H1 (cell line): ENCODE results near the gene ZSCAN5A. TPM values are rescaled to one million over a fixed set of nuclear protein-coding genes. Genes with fewer than 3 reads are reported as not detected.

ENCODE experiments used
- CTCF ChIA-PET: fragments of 300-600 bp; sonication (Branson Sonifier 250); formaldehyde crosslinking; loops from one replicate; lab custom pipeline; 2021; ENCODE audit not compliant: partially characterized antibody; lab: Charles Lee
- POLR2A ChIA-PET: fragments of 300-600 bp; sonication (Branson Sonifier 250); formaldehyde crosslinking; loops from one replicate; lab custom pipeline; 2021; ENCODE audit warnings: inconsistent platforms; ENCODE audit not compliant: partially characterized antibody; lab: Charles Lee
- DNase-seq, 2 experiments: peaks; one replicate each; pipeline versions ENCODE4 v3.0.0 to v3.0.0-alpha.2; 2010 to 2022; ENCODE audit warnings: low spot score in 2 of 2, low read depth in 1 of 2, mixed read lengths in 1 of 2
- FAIRE-seq: peaks from 2 replicates; lab custom pipeline; 2011; peaks lifted over from hg19 to GRCh38; lab: Jason Lieb, UNC
- H2AFZ ChIP-seq: 2 replicates; pipeline ENCODE4 v1.8.1; 2012; ENCODE audit warnings: low read length, inconsistent platforms
- H2AK5ac ChIP-seq: 2 replicates; pipeline ENCODE4 v1.6.1; 2013; ENCODE audit warnings: low read depth, low read length
- H2BK120ac ChIP-seq: replicated peaks from 2 replicates; pipeline ENCODE3; 2013; ENCODE audit warnings: low read depth, low read length, inconsistent platforms
- H2BK12ac ChIP-seq: 2 replicates; pipeline ENCODE4 v1.6.1; 2013; ENCODE audit warnings: low read depth, low read length
- H2BK15ac ChIP-seq: 2 replicates; pipeline ENCODE4 v1.6.1; 2013; ENCODE audit warnings: low read length
- H2BK20ac ChIP-seq: 2 replicates; pipeline ENCODE4 v1.6.1; 2013; ENCODE audit warnings: low read length
- H2BK5ac ChIP-seq: 2 replicates; pipeline ENCODE4 v1.6.1; 2013; ENCODE audit warnings: low read depth, low read length
- H3K14ac ChIP-seq: 2 replicates; pipeline ENCODE4 v1.6.1; 2013; ENCODE audit warnings: inconsistent platforms; ENCODE audit not compliant: insufficient read length
- H3K18ac ChIP-seq: 2 replicates; pipeline ENCODE4 v1.6.1; 2013; ENCODE audit warnings: low read length; ENCODE audit errors: extremely low read depth
- H3K23ac ChIP-seq: 2 replicates; pipeline ENCODE4 v1.6.1; 2013; ENCODE audit warnings: inconsistent platforms; ENCODE audit not compliant: insufficient read length
- H3K23me2 ChIP-seq: 2 replicates; pipeline ENCODE4 v1.6.1; 2013; ENCODE audit warnings: low read depth, low read length
- H3K27ac ChIP-seq: 2 replicates; pipeline ENCODE4 v1.6.1; 2011; ENCODE audit warnings: low read depth, low read length, inconsistent platforms
- H3K27me3 ChIP-seq, 4 experiments: replicated peaks in 1 of 4; 1 replicate in 1 of 4; 2 replicates in 3 of 4; pipeline versions ENCODE4 v1.6.1 to v1.8.1; 2011 to 2013; ENCODE audit warnings: low read length in 3 of 4, mild to moderate bottlenecking in 3 of 4, inconsistent platforms in 2 of 4, mixed read lengths in 2 of 4, moderate library complexity in 1 of 4; ENCODE audit not compliant: control insufficient read depth in 3 of 4, insufficient read depth in 3 of 4; ENCODE audit errors: extremely low read depth in 1 of 4
- H3K36me3 ChIP-seq, 4 experiments: 2 replicates each; pipeline versions ENCODE4 v1.6.1 to v1.8.1; 2011 to 2013; ENCODE audit warnings: mild to moderate bottlenecking in 4 of 4, low read length in 3 of 4, moderate library complexity in 2 of 4, control low read depth in 1 of 4, inconsistent platforms in 1 of 4; ENCODE audit not compliant: insufficient read depth in 4 of 4, control insufficient read depth in 2 of 4
- H3K4ac ChIP-seq: replicated peaks from 2 replicates; pipeline ENCODE3; 2013; ENCODE audit warnings: low read length, low read depth, mixed read lengths, inconsistent platforms; ENCODE audit not compliant: insufficient read length
- H3K4me1 ChIP-seq, 4 experiments: replicated peaks in 1 of 4; 1 replicate in 1 of 4; 2 replicates in 3 of 4; pipeline versions ENCODE4 v1.6.1 to v1.8.1; 2011 to 2013; ENCODE audit warnings: low read length in 3 of 4, inconsistent platforms in 2 of 4, mixed read lengths in 1 of 4; ENCODE audit not compliant: insufficient read depth in 4 of 4, control insufficient read depth in 3 of 4
- H3K4me2 ChIP-seq, 2 experiments: 2 replicates each; pipeline versions ENCODE4 v1.6.1 to v1.8.1; 2011 to 2013; ENCODE audit warnings: low read depth in 2 of 2, low read length in 2 of 2, control low read depth in 1 of 2, inconsistent platforms in 1 of 2, mild to moderate bottlenecking in 1 of 2; ENCODE audit not compliant: insufficient read depth in 1 of 2
- H3K4me3 ChIP-seq, 4 experiments: fragments of 200-600, 300-600 bp in 1 of 4; sonication (generic), shearing (Covaris generic), sonication (Bioruptor Twin) in 1 of 4; 2 replicates each; pipeline versions ENCODE4 v1.5.1 to v1.8.1; 2011 to 2016; ENCODE audit warnings: low read length in 4 of 4, low read depth in 3 of 4, control low read depth in 2 of 4, inconsistent platforms in 2 of 4, mild to moderate bottlenecking in 2 of 4, mixed read lengths in 1 of 4, moderate library complexity in 1 of 4; ENCODE audit not compliant: insufficient read depth in 2 of 4; ENCODE audit errors: extremely low read depth in 1 of 4
- H3K56ac ChIP-seq: replicated peaks from 2 replicates; pipeline ENCODE3; 2013; ENCODE audit warnings: low read depth, mild to moderate bottlenecking, mixed read lengths, low read length, inconsistent platforms; ENCODE audit not compliant: insufficient read length
- H3K79me1 ChIP-seq: 2 replicates; pipeline ENCODE4 v1.6.1; 2013; ENCODE audit warnings: low read depth, low read length, control low read depth
- H3K79me2 ChIP-seq, 2 experiments: 2 replicates each; pipeline versions ENCODE4 v1.6.1 to v1.8.1; 2012 to 2013; ENCODE audit warnings: low read length in 2 of 2, mild to moderate bottlenecking in 2 of 2, inconsistent platforms in 1 of 2; ENCODE audit not compliant: insufficient read depth in 2 of 2, control insufficient read depth in 1 of 2
- H3K9ac ChIP-seq, 4 experiments: replicated peaks in 1 of 4; 1 replicate in 1 of 4; 2 replicates in 3 of 4; pipeline versions ENCODE4 v1.6.1 to v1.8.1; 2011 to 2013; ENCODE audit warnings: low read depth in 3 of 4, low read length in 3 of 4, control low read depth in 2 of 4, mild to moderate bottlenecking in 2 of 4, moderate library complexity in 2 of 4, inconsistent platforms in 1 of 4; ENCODE audit errors: extremely low read depth in 1 of 4
- H3K9me3 ChIP-seq, 2 experiments: 2 replicates each; pipeline versions ENCODE4 v1.6.1 to v1.8.1; 2012 to 2013; ENCODE audit warnings: mild to moderate bottlenecking in 2 of 2, moderate library complexity in 2 of 2, control low read depth in 1 of 2, inconsistent platforms in 1 of 2, low read depth in 1 of 2, low read length in 1 of 2, mixed read lengths in 1 of 2; ENCODE audit not compliant: insufficient read depth in 2 of 2
- H4K20me1 ChIP-seq, 2 experiments: replicated peaks in 1 of 2; 2 replicates each; pipeline versions ENCODE3 to v1.8.1; 2011 to 2013; ENCODE audit warnings: inconsistent platforms in 2 of 2, low read length in 2 of 2, mild to moderate bottlenecking in 1 of 2; ENCODE audit not compliant: insufficient read depth in 2 of 2, control insufficient read depth in 1 of 2
- H4K5ac ChIP-seq: 2 replicates; pipeline ENCODE4 v1.6.1; 2013; ENCODE audit warnings: low read length, low read depth, mixed read lengths, inconsistent platforms; ENCODE audit not compliant: insufficient read length
- H4K8ac ChIP-seq: 2 replicates; pipeline ENCODE4 v1.8.0; 2013; ENCODE audit warnings: mild to moderate bottlenecking, moderate library complexity, low read length, inconsistent platforms; ENCODE audit not compliant: insufficient read depth; ENCODE audit errors: extremely low read depth
- H4K91ac ChIP-seq: replicated peaks from 2 replicates; pipeline ENCODE3; 2013; ENCODE audit warnings: low read length, mixed read lengths, inconsistent platforms; ENCODE audit not compliant: insufficient read length
- E2F6 ChIP-seq: IDR thresholded peaks from 2 replicates; pipeline ENCODE4 v1.6.1; 2012; ENCODE audit warnings: inconsistent platforms
- EGR1 ChIP-seq: IDR thresholded peaks from 2 replicates; pipeline ENCODE4 v1.6.1; 2011; ENCODE audit warnings: low read depth, low read length, borderline replicate concordance
- JUN ChIP-seq: IDR thresholded peaks from 2 replicates; pipeline ENCODE4 v1.6.1; 2011; ENCODE audit warnings: low read depth, mild to moderate bottlenecking, improper control_type of control experiment, low read length
- KDM1A ChIP-seq: fragments of 200-600, 300-600 bp; sonication (generic); IDR thresholded peaks from 2 replicates; pipeline ENCODE4 v1.7.1; 2016; ENCODE audit warnings: mild to moderate bottlenecking, low read length, borderline replicate concordance
- KDM4A ChIP-seq: IDR thresholded peaks from one replicate; pipeline ENCODE4 v1.7.1; 2012; ENCODE audit warnings: low read depth, mild to moderate bottlenecking, moderate library complexity, low read length, inconsistent platforms; ENCODE audit not compliant: severe bottlenecking
- KDM5A ChIP-seq: fragments of 200-600 bp; IDR thresholded peaks from 2 replicates; pipeline ENCODE4 v1.7.1; 2012; ENCODE audit warnings: mild to moderate bottlenecking, low read length, inconsistent platforms, mixed read lengths
- PHF8 ChIP-seq: fragments of 200-600 bp; sonication (generic); conservative IDR thresholded peaks from 2 replicates; pipeline ENCODE4 v1.7.1; 2012; ENCODE audit warnings: low read depth, mild to moderate bottlenecking, inconsistent platforms, low read length, moderate library complexity
- SP2 ChIP-seq: IDR thresholded peaks from 2 replicates; pipeline ENCODE4 v1.6.1; 2012; ENCODE audit warnings: mild to moderate bottlenecking, low read length, inconsistent platforms
- WGBS, 2 experiments: shearing (Covaris generic) in 1 of 2; methylation state at CpG; one replicate each; pipeline versions ENCODE4 v1.1.6 to v1.1.7; 2013 to 2015; ENCODE audit warnings: low lambda C conversion rate in 2 of 2, mixed read lengths in 2 of 2, inconsistent platforms in 1 of 2, low coverage in 1 of 2, missing lambda C conversion rate in 1 of 2; ENCODE audit not compliant: insufficient replicate concordance in 2 of 2, insufficient coverage in 1 of 2, insufficient read length in 1 of 2; ENCODE audit errors: extremely low coverage in 1 of 2, missing lambda C conversion rate in 1 of 2; 5-methylcytosine and 5-hydroxymethylcytosine counted together
- polyA plus RNA-seq, 7 experiments: library from polyadenylated mRNA; depleted of rRNA in 3 of 7; stranded (reverse) in 5 of 7; unstranded in 2 of 7; fragments of >200 nt in 5 of 7; fragments of 200-250 nt in 2 of 7; gene quantifications; 1 replicate in 5 of 7; 2 replicates in 1 of 7; 4 replicates in 1 of 7; pipeline versions ENCODE4 v1.2.1 to v1.2.3, GENCODE V29; 2011 to 2013; ENCODE audit warnings: missing spikeins in 2 of 7, mixed read lengths in 2 of 7
- total RNA-seq: library from RNA; stranded (reverse); fragmentation: NEBNext Ultra II Directional; extraction: Animal tissue kit (Norgen Biotek cat#: 25700); gene quantifications from 2 replicates; pipeline ENCODE4 v1.2.1, GENCODE V29; 2021

The ZSCAN5A gene
- total and polyA plus RNA-seq, 2 of the 8 experiments (the other 6 are each of a cell fraction or from before 2014, with no cell fraction given), result 8.6 to 11.0 TPM

- Histone ChIP-seq H4K8ac (no peak overlapping the region), H2AFZ (no peak overlapping the region), H3K23me2 (no peaks in the 10 kb centered on the region), H2BK15ac (no peak overlapping the region), H3K4me2 (no peak overlapping the region), H3K23ac (no peak overlapping the region), H3K4me3 (no peak overlapping the region), H3K4ac (no peak overlapping the region), H3K27ac (no peak overlapping the region), H2AK5ac (no peak overlapping the region), H3K56ac (no peak overlapping the region), H3K36me3 (no peaks in the 10 kb centered on the region), H2BK12ac (no peak overlapping the region), H3K4me1 (no peaks in the 10 kb centered on the region; a peak in 1 of 7 replicates), H4K5ac (no peak overlapping the region), H2BK120ac (no peak overlapping the region), H2BK5ac (no peak overlapping the region), H3K18ac (no peak overlapping the region), H3K27me3 (no peaks in the 10 kb centered on the region; a peak in 2 of 7 replicates), H3K9ac (no peak overlapping the region), H4K20me1 (no peaks in the 10 kb centered on the region), H3K14ac (no peak overlapping the region), H2BK20ac (no peak overlapping the region)
- ChIA-PET POLR2A (interaction anchor here (0.6 kb wide), 2 partner anchors 34 to 37 kb away, joined by 3 read pairs; no protein-coding TSS in a partner anchor), CTCF (interaction anchor here (0.8 to 1.3 kb wide), 5 partner anchors 28 to 1600 kb away, joined by 3 to 4 read pairs (median 3); no protein-coding TSS in a partner anchor)
- WGBS, 2 experiments, result 77% methylated on average over 7 of the region's 7 CpGs; no CpG with 5 or more reads in 1 of the 2 experiments
- DNase-seq, result no peak
- no peak for TF ChIP-seq KDM5A
- no peak for TF ChIP-seq E2F6
- no peak for TF ChIP-seq KDM4A
- no peak for TF ChIP-seq PHF8
- no peak for TF ChIP-seq KDM1A
- no peak for TF ChIP-seq SP2
- no peak for TF ChIP-seq JUN
- TF ChIP-seq EGR1, result no peak
- TF ChIP-seq, all 59 proteins: peak for 0
- Histone ChIP-seq H4K91ac (no peak overlapping the region), H3K79me2 (no peaks in the 10 kb centered on the region), H3K9me3 (no peaks in the 10 kb centered on the region), H3K79me1 (no peaks in the 10 kb centered on the region)
- FAIRE-seq, result no peak
These were observed 115.0 kb downstream of the ZSCAN5A start for GRCh38 chr19:56199687-56200086.
